Measurements from ENCODE around the gene AKT2. TPM values are rescaled to one million over a fixed set of nuclear protein-coding genes. Genes with fewer than 3 reads are reported as not detected.

The AKT2 gene
- total and polyA plus RNA-seq, 4 donors, result 24.8 to 131 (median 89.3) TPM

- no peak for ATAC-seq (ENCODE audit: low FRiP score)
- intact Hi-C loops (cut with DNase I), result no loop called here
- 92 to 93% methylated on average over 27 of the region's 27 CpGs for WGBS, 2 donors
These were observed 36.6 kb upstream of the AKT2 start for GRCh38 chr19:40321566-40322270.

GRCh38 chr19:40321076-40321475 is 35.9 kb upstream of the AKT2 start:
- 94 to 95% methylated on average over 18 of the region's 18 CpGs for WGBS, 2 donors
- intact Hi-C loops (cut with DNase I), result no loop called here
- Histone ChIP-seq H3K4me1 (ENCODE audit: control insufficient read depth in 1 of 2, insufficient read depth in 2 of 2, low read length in 2 of 2) (no peaks in the 10 kb centered on the region), H3K36me3 (ENCODE audit: control insufficient read depth in 1 of 2, insufficient read depth in 2 of 2, low read length in 1 of 2) (peaks cover 7 to 14% of the 10 kb centered on the region in 2 donors), H3K27ac (ENCODE audit: low read depth in 1 of 2, low read length in 2 of 2) (no peak overlapping the region), H3K27me3 (ENCODE audit: control insufficient read depth in 1 of 2, insufficient read depth in 2 of 2, low read length in 1 of 2) (no peaks in the 10 kb centered on the region), H3K4me3 (ENCODE audit: low read length in 2 of 2) (no peak overlapping the region), H3K9me3 (ENCODE audit: control insufficient read depth, low read length) (no peaks in the 10 kb centered on the region)
- ATAC-seq (ENCODE audit: low FRiP score) (no peak), DNase-seq (peak in 1 of 2 donors; percentile 62)

More at GRCh38 chr19:40321566-40322270, 36.6 kb upstream of the AKT2 start:
- no peaks in the 10 kb centered on the region for H3K9me3 ChIP-seq (ENCODE audit: control insufficient read depth, low read length)
- H3K4me1 ChIP-seq (ENCODE audit: control insufficient read depth in 1 of 2, insufficient read depth in 2 of 2, low read length in 2 of 2), result no peaks in the 10 kb centered on the region
- no peak overlapping the region for H3K27ac ChIP-seq (ENCODE audit: low read depth in 1 of 2, low read length in 2 of 2)
- H3K4me3 ChIP-seq (ENCODE audit: low read length in 2 of 2), result no peak overlapping the region
- no peaks in the 10 kb centered on the region for H3K27me3 ChIP-seq (ENCODE audit: control insufficient read depth in 1 of 2, insufficient read depth in 2 of 2, low read length in 1 of 2)
- H3K36me3 ChIP-seq (ENCODE audit: control insufficient read depth in 1 of 2, insufficient read depth in 2 of 2, low read length in 1 of 2), result peaks cover 7 to 16% of the 10 kb centered on the region in 2 donors
- peak in 1 of 2 donors; percentile 66 for DNase-seq

- Histone ChIP-seq H3K4me3 (ENCODE audit: low read length in 2 of 2) (no peak overlapping the region), H3K27ac (ENCODE audit: low read depth in 1 of 2, low read length in 2 of 2) (no peak overlapping the region), H3K4me1 (ENCODE audit: control insufficient read depth in 1 of 2, insufficient read depth in 2 of 2, low read length in 2 of 2) (no peaks in the 10 kb centered on the region), H3K36me3 (ENCODE audit: control insufficient read depth in 1 of 2, insufficient read depth in 2 of 2, low read length in 1 of 2) (peaks cover 2 to 13% of the 10 kb centered on the region in 2 donors), H3K9me3 (ENCODE audit: control insufficient read depth, low read length) (no peaks in the 10 kb centered on the region), H3K27me3 (ENCODE audit: control insufficient read depth in 1 of 2, insufficient read depth in 2 of 2, low read length in 1 of 2) (no peaks in the 10 kb centered on the region)
- intact Hi-C loops (cut with DNase I), result no loop called here
- DNase-seq, result peak in 1 of 2 donors; percentile 49
- no peak for ATAC-seq (ENCODE audit: low FRiP score)
- 81% methylated on average over 7 of the region's 7 CpGs for WGBS, 2 donors
These were observed 35.4 kb upstream of the AKT2 start for GRCh38 chr19:40320558-40320935.

GRCh38 chr19:40317338-40317737 is 32.2 kb upstream of the AKT2 start:
- intact Hi-C loops (cut with DNase I), result no loop called here
- Histone ChIP-seq H3K9me3 (ENCODE audit: control insufficient read depth, low read length) (no peaks in the 10 kb centered on the region), H3K4me3 (ENCODE audit: low read length in 2 of 2) (no peak overlapping the region), H3K4me1 (ENCODE audit: control insufficient read depth in 1 of 2, insufficient read depth in 2 of 2, low read length in 2 of 2) (no peaks in the 10 kb centered on the region), H3K27me3 (ENCODE audit: control insufficient read depth in 1 of 2, insufficient read depth in 2 of 2, low read length in 1 of 2) (no peaks in the 10 kb centered on the region), H3K36me3 (ENCODE audit: control insufficient read depth in 1 of 2, insufficient read depth in 2 of 2, low read length in 1 of 2) (no peaks in the 10 kb centered on the region), H3K27ac (ENCODE audit: low read depth in 1 of 2, low read length in 2 of 2) (no peak overlapping the region)
- WGBS, 2 donors, result 75 to 77% methylated on average over 7 of the region's 7 CpGs
- DNase-seq (peak in 1 of 2 donors; percentile 42), ATAC-seq (ENCODE audit: low FRiP score) (no peak)

GRCh38 chr19:40315812-40316470 is 30.8 kb upstream of the AKT2 start:
- ATAC-seq (ENCODE audit: low FRiP score) (peak; percentile 46), DNase-seq (peak in 1 of 2 donors; percentile 46)
- intact Hi-C loops (cut with DNase I), result no loop called here
- Histone ChIP-seq H3K36me3 (ENCODE audit: control insufficient read depth in 1 of 2, insufficient read depth in 2 of 2, low read length in 1 of 2) (no peaks in the 10 kb centered on the region), H3K9me3 (ENCODE audit: control insufficient read depth, low read length) (no peaks in the 10 kb centered on the region), H3K27me3 (ENCODE audit: control insufficient read depth in 1 of 2, insufficient read depth in 2 of 2, low read length in 1 of 2) (no peaks in the 10 kb centered on the region), H3K4me1 (ENCODE audit: control insufficient read depth in 1 of 2, insufficient read depth in 2 of 2, low read length in 2 of 2) (no peaks in the 10 kb centered on the region), H3K27ac (ENCODE audit: low read depth in 1 of 2, low read length in 2 of 2) (no peak overlapping the region), H3K4me3 (ENCODE audit: low read length in 2 of 2) (no peak overlapping the region)
- 54 to 59% methylated on average over 5 of the region's 5 CpGs for WGBS, 2 donors

GRCh38 chr19:40314656-40315055 is 29.5 kb upstream of the AKT2 start:
- H3K9me3 ChIP-seq (ENCODE audit: control insufficient read depth, low read length), result no peaks in the 10 kb centered on the region
- no peaks in the 10 kb centered on the region for H3K27me3 ChIP-seq (ENCODE audit: control insufficient read depth in 1 of 2, insufficient read depth in 2 of 2, low read length in 1 of 2)
- no peak overlapping the region for H3K27ac ChIP-seq (ENCODE audit: low read depth in 1 of 2, low read length in 2 of 2)
- H3K4me3 ChIP-seq (ENCODE audit: low read length in 2 of 2), result no peak overlapping the region
- intact Hi-C loops (cut with DNase I), result no loop called here
- H3K4me1 ChIP-seq (ENCODE audit: control insufficient read depth in 1 of 2, insufficient read depth in 2 of 2, low read length in 2 of 2), result no peaks in the 10 kb centered on the region
- 85 to 87% methylated on average over 2 of the region's 2 CpGs for WGBS, 2 donors
- no peak for DNase-seq
- no peaks in the 10 kb centered on the region for H3K36me3 ChIP-seq (ENCODE audit: control insufficient read depth in 1 of 2, insufficient read depth in 2 of 2, low read length in 1 of 2)
- no peak for ATAC-seq (ENCODE audit: low FRiP score)

GRCh38 chr19:40313229-40313983 is 28.3 kb upstream of the AKT2 start:
- no peak overlapping the region for H3K27ac ChIP-seq (ENCODE audit: low read depth in 1 of 2, low read length in 2 of 2)
- no peaks in the 10 kb centered on the region for H3K9me3 ChIP-seq (ENCODE audit: control insufficient read depth, low read length)
- H3K4me3 ChIP-seq (ENCODE audit: low read length in 2 of 2), result no peak overlapping the region
- H3K27me3 ChIP-seq (ENCODE audit: control insufficient read depth in 1 of 2, insufficient read depth in 2 of 2, low read length in 1 of 2), result no peaks in the 10 kb centered on the region
- intact Hi-C loops (cut with DNase I), result no loop called here
- 88 to 90% methylated on average over 9 of the region's 9 CpGs for WGBS, 2 donors
- H3K4me1 ChIP-seq (ENCODE audit: control insufficient read depth in 1 of 2, insufficient read depth in 2 of 2, low read length in 2 of 2), result no peaks in the 10 kb centered on the region
- DNase-seq (peak in 1 of 2 donors; percentile 5), ATAC-seq (ENCODE audit: low FRiP score) (no peak)
- H3K36me3 ChIP-seq (ENCODE audit: control insufficient read depth in 1 of 2, insufficient read depth in 2 of 2, low read length in 1 of 2), result no peaks in the 10 kb centered on the region

GRCh38 chr19:40312533-40312932 is 27.4 kb upstream of the AKT2 start:
- DNase-seq, result peak in 1 of 2 donors; percentile 13
- H3K36me3 ChIP-seq (ENCODE audit: control insufficient read depth in 1 of 2, insufficient read depth in 2 of 2, low read length in 1 of 2), result no peaks in the 10 kb centered on the region
- H3K27ac ChIP-seq (ENCODE audit: low read depth in 1 of 2, low read length in 2 of 2), result no peak overlapping the region
- no peak overlapping the region for H3K4me3 ChIP-seq (ENCODE audit: low read length in 2 of 2)
- intact Hi-C loops (cut with DNase I), result no loop called here
- WGBS, 2 donors, result 62 to 76% methylated on average over 2 of the region's 2 CpGs
- no peak for ATAC-seq (ENCODE audit: low FRiP score)
- H3K27me3 ChIP-seq (ENCODE audit: control insufficient read depth in 1 of 2, insufficient read depth in 2 of 2, low read length in 1 of 2), result no peaks in the 10 kb centered on the region
- no peaks in the 10 kb centered on the region for H3K9me3 ChIP-seq (ENCODE audit: control insufficient read depth, low read length)
- no peaks in the 10 kb centered on the region for H3K4me1 ChIP-seq (ENCODE audit: control insufficient read depth in 1 of 2, insufficient read depth in 2 of 2, low read length in 2 of 2)

Measured in aorta (tissue), 5 donors.